ENCODE results near the gene SMKR1. TPM values are rescaled to one million over a fixed set of nuclear protein-coding genes. Genes with fewer than 3 reads are reported as not detected.
A peak's percentile ranks its signal among the peaks of the same experiment; 100 is the strongest.
"Not testable (repeated sequence)": the region's sequence is repeated elsewhere in the genome, so short reads cannot be mapped to it uniquely, and the experiment has no call there.

Gene SMKR1
- not detected for total RNA-seq
- long read RNA-seq, result 0 reads

DNA sequence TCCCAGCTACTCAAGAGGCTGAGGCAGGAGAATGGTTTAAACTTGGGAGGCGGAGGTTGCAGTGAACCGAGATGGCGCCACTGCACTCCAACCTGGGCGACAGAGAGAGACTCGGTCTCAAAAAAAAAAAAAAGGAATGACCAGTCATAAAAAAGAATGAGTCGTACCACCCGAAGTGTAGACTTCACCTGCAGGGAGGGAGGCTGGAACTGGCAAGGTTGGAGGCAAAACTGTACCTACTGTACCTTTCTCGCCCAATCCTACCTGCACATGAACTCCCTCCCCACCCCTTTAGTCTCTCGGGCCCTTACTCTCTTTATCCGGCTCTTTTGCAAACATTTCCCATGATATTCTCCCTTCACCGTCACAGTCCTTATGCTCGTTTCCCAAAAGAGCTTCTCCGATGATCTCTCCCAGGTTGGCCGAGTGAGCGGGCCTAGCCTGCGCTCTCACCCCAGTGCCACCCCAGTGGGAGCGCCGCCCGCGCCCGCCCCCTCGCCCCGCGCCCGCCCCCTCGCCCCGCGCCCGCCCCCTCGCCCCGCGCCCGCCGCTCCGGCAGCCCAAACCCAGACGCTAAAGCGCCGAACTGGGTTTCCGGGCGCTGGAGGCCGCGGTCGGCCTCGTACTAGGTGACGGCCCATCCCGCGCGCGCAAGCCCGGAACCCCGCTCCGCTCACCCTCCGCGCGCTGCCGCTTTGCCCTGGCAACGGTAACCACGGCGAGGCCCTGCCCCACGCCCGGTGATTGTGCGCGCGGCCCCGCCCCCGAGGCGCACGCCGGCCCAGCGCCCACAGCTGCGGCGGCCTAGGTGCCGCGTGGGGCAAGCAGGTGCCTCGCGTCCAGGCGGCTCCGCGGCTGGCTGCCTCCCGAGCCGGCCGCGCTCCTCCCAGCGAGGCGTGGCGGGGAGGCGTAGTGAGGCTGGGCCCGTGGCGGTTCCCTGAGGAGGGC, at the start of gene SMKR1:
TSS of gene SMKR1 (plus strand) at position 772 of the 948 bp plus-strand sequence. CDS start 294 bp downstream, outside the sequence.
- DNase-seq (peak; percentile 86), ATAC-seq (peak; percentile 93)
- intact Hi-C loops (cut with micrococcal nuclease), result no loop called here

DNA sequence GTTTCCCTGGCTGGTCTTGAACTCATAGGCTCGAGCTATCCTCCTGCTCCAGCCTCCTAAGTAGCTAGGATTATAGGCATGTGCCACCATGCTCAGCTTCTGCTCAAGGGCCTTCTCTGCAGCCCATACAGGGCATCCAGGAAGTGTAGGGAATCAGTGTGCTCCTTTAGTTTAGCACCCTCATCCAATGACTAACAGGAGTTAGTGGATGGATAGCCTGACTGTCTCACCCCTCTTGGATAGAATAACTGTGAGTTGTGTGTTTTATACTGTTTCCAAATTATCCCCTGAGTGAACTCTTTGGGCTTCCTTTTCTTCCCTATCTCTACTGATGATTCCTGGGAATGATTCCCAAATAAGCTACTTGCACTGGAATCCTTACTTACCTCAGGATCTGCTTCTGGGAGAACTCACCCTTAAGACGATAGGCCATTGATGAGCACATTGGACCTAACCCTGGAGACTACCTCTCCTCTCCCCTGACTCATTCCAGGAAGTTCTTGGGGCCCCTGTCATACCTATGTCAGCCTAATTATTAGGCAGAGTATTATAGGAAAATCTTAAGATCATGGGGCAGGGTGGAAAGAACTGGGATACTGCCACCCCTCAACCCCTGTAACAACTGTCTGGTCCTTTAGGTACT, 49.6 kb upstream of the SMKR1 start:
- intact Hi-C loops (cut with micrococcal nuclease), result no loop called here

GRCh38 chr7:129453510-129454248, 48.7 kb upstream of the SMKR1 start:
- intact Hi-C loops (cut with micrococcal nuclease), result no loop called here
- peak; percentile 91 for ATAC-seq

More for the DNA sequence above, 49.6 kb upstream of the SMKR1 start:
- no peak for ATAC-seq
- DNase-seq, result no peak

GRCh38 chr7:129454249-129454551, 48.1 kb upstream of the SMKR1 start:
- DNase-seq (no peak), ATAC-seq (peak; percentile 40)
- intact Hi-C loops (cut with micrococcal nuclease), result no loop called here

More at GRCh38 chr7:129453510-129454248, 48.7 kb upstream of the SMKR1 start:
- peak; percentile 27 for DNase-seq

- DNase-seq, result no peak
- intact Hi-C loops (cut with micrococcal nuclease), result no loop called here
- ATAC-seq, result no peak
Measured at GRCh38 chr7:129456421-129456820, 45.9 kb upstream of the SMKR1 start.

GRCh38 chr7:129457101-129457500, 45.2 kb upstream of the SMKR1 start:
- DNase-seq (no peak), ATAC-seq (no peak)
- intact Hi-C loops (cut with micrococcal nuclease), result no loop called here

- intact Hi-C loops (cut with micrococcal nuclease), result no loop called here
- ATAC-seq (no peak), DNase-seq (no peak)
Measured at GRCh38 chr7:129458171-129458570, 44.2 kb upstream of the SMKR1 start.

DNA sequence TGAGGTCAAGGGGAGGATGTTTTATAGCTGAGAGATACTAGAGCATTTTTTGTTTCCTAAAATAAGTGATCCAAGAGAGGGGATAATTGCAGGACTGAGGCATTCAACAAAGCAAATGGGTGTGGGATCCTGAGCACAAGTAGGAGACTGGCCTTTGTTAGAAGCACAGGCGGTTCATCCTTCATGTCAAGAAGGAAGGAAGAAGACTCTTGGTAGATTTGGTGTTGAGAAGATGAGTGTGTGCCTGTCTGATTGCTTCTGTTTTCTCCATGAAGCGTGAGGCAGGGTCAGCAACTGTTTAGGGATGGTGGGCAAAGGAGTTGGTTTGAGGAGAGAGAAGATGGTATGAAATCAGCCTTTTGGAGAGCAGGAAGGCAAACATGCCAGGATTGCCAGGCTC, 40.5 kb upstream of the SMKR1 start:
- no peak for DNase-seq
- intact Hi-C loops (cut with micrococcal nuclease), result no loop called here
- no peak for ATAC-seq

DNA sequence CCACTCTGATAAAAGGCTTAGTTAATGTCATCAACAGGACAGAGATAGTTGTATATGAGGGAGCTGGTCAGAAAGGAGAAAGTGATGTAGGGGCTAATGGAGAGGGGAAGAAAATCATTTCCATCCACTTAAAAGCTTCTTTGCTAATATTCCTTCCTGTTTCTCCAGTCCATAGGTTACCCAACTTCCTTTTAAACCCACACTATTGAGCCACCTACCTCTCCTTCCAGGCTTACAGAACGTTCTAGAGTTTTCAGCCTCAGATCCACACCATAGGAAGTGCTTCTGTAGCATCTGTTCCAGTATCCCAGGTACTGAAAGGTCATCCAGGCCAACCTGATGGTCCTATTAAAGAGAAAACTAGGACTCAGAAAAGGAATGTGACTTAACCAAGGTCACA, 39.9 kb upstream of the SMKR1 start:
- intact Hi-C loops (cut with micrococcal nuclease), result no loop called here
- DNase-seq (no peak), ATAC-seq (no peak)

GRCh38 chr7:129464194-129464593, 38.1 kb upstream of the SMKR1 start:
- intact Hi-C loops (cut with micrococcal nuclease), result no loop called here
- peak; percentile 64 for ATAC-seq
- no peak for DNase-seq

- intact Hi-C loops (cut with micrococcal nuclease), result no loop called here
- DNase-seq, result no peak
- no peak for ATAC-seq
Measured at GRCh38 chr7:129465080-129465479, 37.3 kb upstream of the SMKR1 start.

DNA sequence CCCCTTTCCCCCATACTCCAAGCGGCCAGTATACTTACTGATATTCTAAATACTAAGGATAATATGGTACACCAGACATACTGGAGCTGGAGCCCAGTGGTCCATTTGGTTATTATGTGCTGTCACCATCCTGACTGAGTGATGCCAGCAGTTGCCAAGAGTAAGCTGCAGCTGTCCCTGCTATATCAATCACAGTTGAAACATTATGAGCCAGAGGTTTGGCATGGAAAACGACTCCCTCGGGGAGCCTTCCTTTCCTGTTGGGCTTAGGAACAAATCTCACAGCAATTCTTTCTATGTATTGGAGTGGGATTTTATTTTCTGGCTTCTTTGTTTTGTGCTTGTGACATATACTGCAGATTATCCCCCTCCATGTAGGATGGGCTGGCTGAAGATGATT, 35.5 kb upstream of the SMKR1 start:
- ATAC-seq (peak; percentile 25), DNase-seq (no peak)
- intact Hi-C loops (cut with micrococcal nuclease), result no loop called here

DNA sequence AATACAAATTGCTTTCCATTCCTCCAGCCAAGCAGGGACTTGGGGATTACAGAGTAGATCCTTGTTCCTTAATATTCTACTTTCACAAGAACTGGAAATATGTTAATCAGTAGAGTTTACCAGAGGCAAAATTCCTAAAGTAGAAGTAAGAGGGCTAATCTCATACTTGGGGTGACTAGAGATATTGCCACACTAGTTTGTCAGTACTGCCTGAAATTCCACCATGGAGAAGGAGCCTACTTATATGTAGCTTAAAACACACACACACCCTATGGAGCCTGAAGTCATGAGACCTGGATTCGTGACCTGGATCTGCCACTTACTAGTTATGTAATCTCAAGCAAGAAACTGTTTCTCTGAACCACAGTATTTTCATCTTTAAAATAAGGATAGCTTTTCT, 34.2 kb upstream of the SMKR1 start:
- intact Hi-C loops (cut with micrococcal nuclease), result no loop called here
- ATAC-seq (no peak), DNase-seq (no peak)

DNA sequence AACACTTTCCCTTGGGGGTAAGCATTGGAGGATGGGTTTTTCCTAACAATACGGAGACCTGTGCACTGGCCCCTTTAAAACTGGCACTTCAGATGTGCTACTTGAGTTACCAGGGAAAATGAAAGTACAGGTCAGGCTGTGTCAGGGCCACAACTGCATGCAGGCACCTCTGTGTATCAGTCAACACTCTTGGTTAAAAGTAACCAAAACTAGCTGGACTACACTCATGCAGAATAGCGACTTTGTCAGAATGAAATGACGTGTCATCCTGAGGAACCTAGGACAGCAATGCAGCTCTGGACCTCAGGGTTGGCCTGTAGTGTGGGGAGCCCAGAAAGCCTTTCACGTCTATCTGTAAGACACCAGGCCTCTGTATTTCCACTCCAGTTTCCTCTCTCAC, 33.8 kb upstream of the SMKR1 start:
- intact Hi-C loops (cut with micrococcal nuclease), result no loop called here
- DNase-seq, result no peak
- ATAC-seq, result peak; percentile 57

GRCh38 chr7:129469930-129470329, 32.4 kb upstream of the SMKR1 start:
- DNase-seq (no peak), ATAC-seq (no peak)
- intact Hi-C loops (cut with micrococcal nuclease), result no loop called here

DNA sequence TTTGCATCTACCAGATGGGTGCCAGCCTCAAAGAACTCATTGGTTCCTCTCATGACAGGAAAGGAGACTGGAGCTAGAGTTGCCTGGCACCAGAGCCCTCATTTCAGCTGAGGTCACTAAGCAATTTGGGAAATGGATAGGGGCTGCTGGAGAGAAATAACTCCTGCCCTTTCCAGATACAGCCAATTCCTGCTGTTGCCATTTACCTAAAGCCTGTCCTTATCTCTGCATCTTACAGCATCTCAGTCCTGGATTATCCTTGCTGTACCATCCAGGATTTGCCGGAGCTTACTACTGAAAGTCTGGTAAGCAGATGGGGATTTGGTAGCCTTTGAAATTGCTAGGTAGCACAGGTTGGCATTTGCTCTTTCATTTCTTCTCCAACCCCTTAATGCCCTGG, 31.9 kb upstream of the SMKR1 start:
- intact Hi-C loops (cut with micrococcal nuclease), result no loop called here
- DNase-seq (no peak), ATAC-seq (no peak)

DNA sequence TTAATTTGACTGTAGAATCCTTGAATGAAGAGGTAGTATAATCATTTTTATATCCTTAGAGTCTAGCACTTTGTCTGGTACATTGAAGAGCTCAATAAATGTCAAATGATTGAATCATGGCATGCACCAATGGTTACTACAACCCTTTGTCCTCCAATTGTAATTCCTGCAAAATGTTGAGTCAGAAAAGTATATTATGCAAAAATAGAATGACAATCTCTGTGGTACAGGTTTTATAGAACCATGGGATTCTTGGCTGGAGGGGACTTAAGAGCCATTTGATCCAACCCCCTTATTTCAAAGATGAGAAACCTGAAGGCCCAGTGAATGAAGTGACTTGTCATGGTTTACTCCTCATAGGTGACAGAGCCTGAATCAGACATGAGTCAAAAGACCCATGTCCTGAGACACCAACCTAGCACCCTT, 30.9 kb upstream of the SMKR1 start:
- ATAC-seq, result no peak
- no peak for DNase-seq
- intact Hi-C loops (cut with micrococcal nuclease), result no loop called here

DNA sequence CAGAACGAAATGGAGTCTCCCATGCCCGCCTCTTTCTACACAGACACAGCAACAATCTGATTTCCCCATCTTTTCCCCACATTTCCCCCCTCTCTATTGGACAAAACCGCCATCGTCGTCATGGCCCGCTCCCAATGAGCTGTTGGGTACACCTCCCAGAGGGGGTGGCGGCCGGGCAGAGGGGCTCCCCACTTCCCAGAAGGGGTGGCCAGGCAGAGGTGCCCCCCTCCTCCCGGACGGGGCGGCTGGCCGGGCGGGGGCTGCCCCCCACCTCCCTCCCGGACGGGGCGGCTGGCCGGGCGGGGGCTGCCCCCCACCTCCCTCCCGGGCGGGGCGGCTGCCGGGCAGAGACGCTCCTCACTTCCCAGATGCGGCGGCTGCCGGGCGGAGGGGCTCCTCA, 26.4 kb upstream of the SMKR1 start:
- DNase-seq; intact Hi-C loops (cut with micrococcal nuclease); ATAC-seq: not testable (repeated sequence)

GRCh38 chr7:129476398-129476797, 25.9 kb upstream of the SMKR1 start:
- intact Hi-C loops (cut with micrococcal nuclease); DNase-seq; ATAC-seq: not testable (repeated sequence)

DNA sequence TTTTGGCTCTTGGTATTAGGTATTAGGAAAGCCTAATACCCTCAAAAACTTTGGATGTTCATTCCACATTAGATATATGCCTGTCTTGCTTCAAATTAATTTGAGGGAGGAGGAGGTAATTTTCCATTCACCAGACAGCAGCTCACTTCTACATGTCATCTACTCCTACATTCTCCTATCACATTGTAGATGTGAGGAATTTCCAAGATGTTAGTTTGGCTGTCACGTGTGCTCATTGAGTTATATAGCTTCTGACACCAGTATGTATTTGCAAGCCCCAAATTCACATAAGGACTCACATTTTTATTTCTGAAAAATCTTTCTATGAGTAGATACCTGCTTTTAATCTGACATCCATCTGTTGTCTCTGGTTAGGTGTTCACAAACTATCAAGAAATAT, 22.5 kb upstream of the SMKR1 start:
- no peak for ATAC-seq
- DNase-seq, result no peak

More for the DNA sequence above, 22.5 kb upstream of the SMKR1 start:
- intact Hi-C loops (cut with micrococcal nuclease), result no loop called here
